Neutrophil (primary cell): ENCODE results near the gene USH2A.

Experiments used
- H3K27ac ChIP-seq: fragments of 200-600 bp; sonication (generic); 2 replicates; pipeline ENCODE4 v1.5.1; 2016; ENCODE audit warnings: mild to moderate bottlenecking, moderate library complexity
- H3K27me3 ChIP-seq: fragments of 200-600 bp; sonication (generic); 2 replicates; pipeline ENCODE4 v1.6.0; 2016; ENCODE audit warnings: mild to moderate bottlenecking
- H3K36me3 ChIP-seq: fragments of 200-600 bp; sonication (generic); 2 replicates; pipeline ENCODE4 v1.5.1; 2017
- H3K4me1 ChIP-seq, 2 experiments: fragments of 200-600 bp in 1 of 2; sonication (generic) in 1 of 2; 1 replicate in 1 of 2; 2 replicates in 1 of 2; pipeline versions ENCODE4 v1.5.1 to v1.6.1; 2013 to 2016; ENCODE audit warnings: low read depth in 1 of 2, low read length in 1 of 2, mild to moderate bottlenecking in 1 of 2, moderate library complexity in 1 of 2; ENCODE audit not compliant: control insufficient read depth in 1 of 2, insufficient read depth in 1 of 2
- H3K4me3 ChIP-seq, 2 experiments: fragments of 200-600 bp in 1 of 2; sonication (generic) in 1 of 2; 1 replicate in 1 of 2; 2 replicates in 1 of 2; pipeline ENCODE4 v1.5.1; 2013 to 2016; ENCODE audit warnings: low read depth in 1 of 2, low read length in 1 of 2, mild to moderate bottlenecking in 1 of 2, moderate library complexity in 1 of 2
- H3K9me3 ChIP-seq: fragments of 200-600 bp; sonication (generic); 2 replicates; pipeline ENCODE4 v1.5.1; 2016
- TF ChIP-seq, protein P1 (sequence below): fragments of 200-600 bp; sonication (generic); IDR thresholded peaks from 2 replicates; pipeline ENCODE4 v1.5.1; 2016; ENCODE audit warnings: antibody characterized with exemption

Gene USH2A

DNA sequence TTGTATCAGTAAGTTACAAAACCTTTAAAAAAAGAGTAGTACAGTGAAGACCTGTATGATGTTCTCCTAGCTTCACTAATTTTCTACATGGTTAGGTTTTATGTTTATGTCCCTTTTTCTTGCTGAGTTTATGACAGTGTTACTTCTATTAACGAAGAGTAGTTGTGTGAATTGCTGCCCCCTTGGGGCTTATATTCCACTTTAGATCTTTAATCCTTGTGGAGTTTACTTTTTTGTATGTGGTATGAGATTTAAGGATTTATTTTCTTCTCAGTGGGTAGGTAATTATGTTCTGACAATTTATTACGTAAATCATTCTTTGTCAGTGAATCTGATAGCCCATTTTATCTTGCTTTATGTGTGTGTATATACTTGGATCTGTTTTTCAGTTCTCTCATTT lies 841.4 kb downstream of the USH2A start:
- Histone ChIP-seq H3K4me1 (no peaks in the 10 kb centered on the region), H3K4me3 (no peak overlapping the region), H3K27ac (no peak overlapping the region), H3K36me3 (peaks cover 4% of the 10 kb centered on the region), H3K27me3 (no peaks in the 10 kb centered on the region), H3K9me3 (no peaks in the 10 kb centered on the region)
- TF ChIP-seq, protein P1, sequence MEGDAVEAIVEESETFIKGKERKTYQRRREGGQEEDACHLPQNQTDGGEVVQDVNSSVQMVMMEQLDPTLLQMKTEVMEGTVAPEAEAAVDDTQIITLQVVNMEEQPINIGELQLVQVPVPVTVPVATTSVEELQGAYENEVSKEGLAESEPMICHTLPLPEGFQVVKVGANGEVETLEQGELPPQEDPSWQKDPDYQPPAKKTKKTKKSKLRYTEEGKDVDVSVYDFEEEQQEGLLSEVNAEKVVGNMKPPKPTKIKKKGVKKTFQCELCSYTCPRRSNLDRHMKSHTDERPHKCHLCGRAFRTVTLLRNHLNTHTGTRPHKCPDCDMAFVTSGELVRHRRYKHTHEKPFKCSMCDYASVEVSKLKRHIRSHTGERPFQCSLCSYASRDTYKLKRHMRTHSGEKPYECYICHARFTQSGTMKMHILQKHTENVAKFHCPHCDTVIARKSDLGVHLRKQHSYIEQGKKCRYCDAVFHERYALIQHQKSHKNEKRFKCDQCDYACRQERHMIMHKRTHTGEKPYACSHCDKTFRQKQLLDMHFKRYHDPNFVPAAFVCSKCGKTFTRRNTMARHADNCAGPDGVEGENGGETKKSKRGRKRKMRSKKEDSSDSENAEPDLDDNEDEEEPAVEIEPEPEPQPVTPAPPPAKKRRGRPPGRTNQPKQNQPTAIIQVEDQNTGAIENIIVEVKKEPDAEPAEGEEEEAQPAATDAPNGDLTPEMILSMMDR = no peak
